ENCODE measurements around the gene A1BG. TPM values are rescaled to one million over a fixed set of nuclear protein-coding genes. Genes with fewer than 3 reads are reported as not detected.

A1BG gene
- total and polyA plus RNA-seq, 2 of the 13 experiments (the other 11 are each of a cell fraction or from before 2014, with no cell fraction given), result 14.7 to 41.4 TPM

DNA sequence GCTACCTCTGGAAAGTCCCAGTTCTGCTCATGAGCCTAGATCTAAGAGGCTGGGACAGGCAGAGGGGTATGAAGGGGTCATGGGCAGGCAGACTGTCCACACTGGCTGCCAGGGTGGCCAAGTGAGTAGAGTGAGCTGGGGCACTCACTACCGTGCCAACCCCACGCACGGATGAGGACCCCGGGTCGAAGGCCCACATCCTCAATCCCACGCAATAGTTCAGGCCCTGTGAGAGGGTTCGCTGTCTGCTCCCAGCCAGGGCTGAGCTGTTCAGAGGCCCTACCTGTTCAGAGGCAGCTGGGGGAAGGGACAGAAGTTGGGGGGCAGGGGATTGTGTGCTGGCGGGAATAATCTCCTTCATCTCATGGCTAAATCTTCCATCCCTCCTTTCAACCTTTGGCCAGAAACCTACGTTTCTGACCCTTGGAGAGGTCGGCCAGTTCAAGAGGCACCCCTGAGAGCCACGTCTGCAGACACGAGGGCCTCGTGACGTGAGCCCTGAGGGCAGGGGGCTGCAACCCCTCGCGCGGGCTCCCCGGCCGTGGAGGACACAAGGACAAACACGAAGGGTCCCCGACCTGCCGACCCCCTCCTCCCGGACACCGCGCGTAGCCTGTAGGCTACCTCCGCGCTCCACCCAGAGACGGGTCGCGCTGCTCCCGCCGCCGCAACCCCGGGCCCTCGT lies 32.7 kb upstream of the A1BG start (continued):
- no peak for TF ChIP-seq ISX (CRISPR knock-in tag; conservative IDR thresholded peaks at IDR 0.05)
- TF ChIP-seq ZNF124 (CRISPR knock-in tag; IDR thresholded peaks at IDR 0.05), result no peak
- no peak for TF ChIP-seq ZNF563 (CRISPR knock-in tag; IDR thresholded peaks at IDR 0.05)
- TF ChIP-seq MAFG (CRISPR knock-in tag; IDR thresholded peaks at IDR 0.05), result no peak
- TF ChIP-seq, protein P1, sequence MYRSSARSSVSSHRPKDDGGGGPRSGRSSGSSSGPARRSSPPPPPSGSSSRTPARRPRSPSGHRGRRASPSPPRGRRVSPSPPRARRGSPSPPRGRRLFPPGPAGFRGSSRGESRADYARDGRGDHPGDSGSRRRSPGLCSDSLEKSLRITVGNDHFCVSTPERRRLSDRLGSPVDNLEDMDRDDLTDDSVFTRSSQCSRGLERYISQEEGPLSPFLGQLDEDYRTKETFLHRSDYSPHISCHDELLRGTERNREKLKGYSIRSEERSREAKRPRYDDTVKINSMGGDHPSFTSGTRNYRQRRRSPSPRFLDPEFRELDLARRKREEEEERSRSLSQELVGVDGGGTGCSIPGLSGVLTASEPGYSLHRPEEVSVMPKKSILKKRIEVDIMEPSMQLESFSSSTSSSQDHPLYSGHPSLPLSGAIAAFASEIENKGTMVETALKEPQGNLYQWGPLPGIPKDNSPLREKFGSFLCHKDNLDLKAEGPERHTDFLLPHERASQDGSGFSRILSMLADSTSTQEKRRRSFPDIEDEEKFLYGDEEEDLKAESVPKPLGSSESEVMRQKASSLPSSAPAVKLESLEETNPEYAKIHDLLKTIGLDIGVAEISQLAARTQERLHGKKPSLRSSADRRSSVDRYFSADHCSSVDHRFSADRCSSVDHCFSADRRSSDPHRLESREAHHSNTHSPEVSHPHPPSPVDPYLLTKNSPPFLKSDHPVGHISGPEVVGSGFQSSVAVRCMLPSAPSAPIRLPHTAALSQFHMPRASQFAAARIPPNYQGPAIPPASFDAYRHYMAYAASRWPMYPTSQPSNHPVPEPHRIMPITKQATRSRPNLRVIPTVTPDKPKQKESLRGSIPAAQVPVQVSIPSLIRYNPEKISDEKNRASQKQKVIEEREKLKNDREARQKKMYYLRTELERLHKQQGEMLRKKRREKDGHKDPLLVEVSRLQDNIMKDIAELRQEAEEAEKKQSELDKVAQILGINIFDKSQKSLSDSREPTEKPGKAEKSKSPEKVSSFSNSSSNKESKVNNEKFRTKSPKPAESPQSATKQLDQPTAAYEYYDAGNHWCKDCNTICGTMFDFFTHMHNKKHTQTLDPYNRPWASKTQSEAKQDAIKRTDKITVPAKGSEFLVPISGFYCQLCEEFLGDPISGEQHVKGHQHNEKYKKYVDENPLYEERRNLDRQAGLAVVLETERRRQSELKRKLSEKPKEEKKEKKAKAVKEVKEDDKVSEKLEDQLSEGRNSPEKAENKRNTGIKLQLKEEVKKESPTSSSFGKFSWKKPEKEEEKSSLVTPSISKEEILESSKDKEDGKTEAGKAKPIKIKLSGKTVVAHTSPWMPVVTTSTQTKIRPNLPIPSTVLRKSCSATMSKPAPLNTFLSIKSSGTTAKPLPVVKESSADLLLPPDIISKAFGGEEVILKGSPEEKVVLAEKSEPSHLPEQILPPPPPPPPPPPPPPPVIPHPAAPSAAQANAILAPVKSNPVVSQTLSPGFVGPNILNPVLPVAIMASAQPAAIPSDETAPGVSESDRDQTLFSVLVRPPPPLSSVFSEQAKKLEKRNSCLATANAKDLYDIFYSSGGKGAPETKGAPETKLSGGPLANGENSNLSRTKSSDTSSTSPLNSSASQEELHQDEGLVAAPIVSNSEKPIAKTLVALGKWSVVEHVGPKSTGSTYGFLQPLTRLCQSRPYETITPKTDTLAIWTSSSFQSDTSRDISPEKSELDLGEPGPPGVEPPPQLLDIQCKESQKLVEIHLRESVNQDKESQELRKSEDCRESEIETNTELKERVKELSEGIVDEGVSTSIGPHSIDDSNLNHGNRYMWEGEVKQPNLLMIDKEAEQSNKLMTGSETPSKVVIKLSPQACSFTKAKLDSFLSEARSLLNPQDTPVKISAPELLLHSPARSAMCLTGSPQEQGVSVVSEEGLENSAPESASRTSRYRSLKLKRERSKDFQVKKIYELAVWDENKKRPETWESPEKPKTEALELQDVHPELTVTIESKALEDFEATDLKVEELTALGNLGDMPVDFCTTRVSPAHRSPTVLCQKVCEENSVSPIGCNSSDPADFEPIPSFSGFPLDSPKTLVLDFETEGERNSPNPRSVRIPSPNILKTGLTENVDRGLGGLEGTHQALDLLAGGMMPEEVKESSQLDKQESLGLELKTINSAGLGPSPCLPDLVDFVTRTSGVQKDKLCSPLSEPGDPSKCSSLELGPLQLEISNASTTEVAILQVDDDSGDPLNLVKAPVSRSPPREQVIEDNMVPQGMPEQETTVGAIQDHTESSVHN (CRISPR knock-in tag; IDR thresholded peaks at IDR 0.05), result peak; percentile 19; the same call in 1 of the 2 replicates
- no peak for TF ChIP-seq RFX5 (IDR thresholded peaks at IDR 0.05; ENCODE audit: low read depth, low read length)
- TF ChIP-seq, protein P2, sequence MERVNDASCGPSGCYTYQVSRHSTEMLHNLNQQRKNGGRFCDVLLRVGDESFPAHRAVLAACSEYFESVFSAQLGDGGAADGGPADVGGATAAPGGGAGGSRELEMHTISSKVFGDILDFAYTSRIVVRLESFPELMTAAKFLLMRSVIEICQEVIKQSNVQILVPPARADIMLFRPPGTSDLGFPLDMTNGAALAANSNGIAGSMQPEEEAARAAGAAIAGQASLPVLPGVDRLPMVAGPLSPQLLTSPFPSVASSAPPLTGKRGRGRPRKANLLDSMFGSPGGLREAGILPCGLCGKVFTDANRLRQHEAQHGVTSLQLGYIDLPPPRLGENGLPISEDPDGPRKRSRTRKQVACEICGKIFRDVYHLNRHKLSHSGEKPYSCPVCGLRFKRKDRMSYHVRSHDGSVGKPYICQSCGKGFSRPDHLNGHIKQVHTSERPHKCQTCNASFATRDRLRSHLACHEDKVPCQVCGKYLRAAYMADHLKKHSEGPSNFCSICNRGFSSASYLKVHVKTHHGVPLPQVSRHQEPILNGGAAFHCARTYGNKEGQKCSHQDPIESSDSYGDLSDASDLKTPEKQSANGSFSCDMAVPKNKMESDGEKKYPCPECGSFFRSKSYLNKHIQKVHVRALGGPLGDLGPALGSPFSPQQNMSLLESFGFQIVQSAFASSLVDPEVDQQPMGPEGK (CRISPR knock-in tag; IDR thresholded peaks at IDR 0.05), result 0 out of 2 replicates have a peak, but pooled peaks have one; percentile 3
- TF ChIP-seq, protein P3, sequence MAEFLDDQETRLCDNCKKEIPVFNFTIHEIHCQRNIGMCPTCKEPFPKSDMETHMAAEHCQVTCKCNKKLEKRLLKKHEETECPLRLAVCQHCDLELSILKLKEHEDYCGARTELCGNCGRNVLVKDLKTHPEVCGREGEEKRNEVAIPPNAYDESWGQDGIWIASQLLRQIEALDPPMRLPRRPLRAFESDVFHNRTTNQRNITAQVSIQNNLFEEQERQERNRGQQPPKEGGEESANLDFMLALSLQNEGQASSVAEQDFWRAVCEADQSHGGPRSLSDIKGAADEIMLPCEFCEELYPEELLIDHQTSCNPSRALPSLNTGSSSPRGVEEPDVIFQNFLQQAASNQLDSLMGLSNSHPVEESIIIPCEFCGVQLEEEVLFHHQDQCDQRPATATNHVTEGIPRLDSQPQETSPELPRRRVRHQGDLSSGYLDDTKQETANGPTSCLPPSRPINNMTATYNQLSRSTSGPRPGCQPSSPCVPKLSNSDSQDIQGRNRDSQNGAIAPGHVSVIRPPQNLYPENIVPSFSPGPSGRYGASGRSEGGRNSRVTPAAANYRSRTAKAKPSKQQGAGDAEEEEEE (CRISPR knock-in tag; IDR thresholded peaks at IDR 0.05; ENCODE audit: borderline replicate concordance), result no peak
- TF ChIP-seq CC2D1A (CRISPR knock-in tag; IDR thresholded peaks at IDR 0.05), result no peak
- TF ChIP-seq, protein P4, sequence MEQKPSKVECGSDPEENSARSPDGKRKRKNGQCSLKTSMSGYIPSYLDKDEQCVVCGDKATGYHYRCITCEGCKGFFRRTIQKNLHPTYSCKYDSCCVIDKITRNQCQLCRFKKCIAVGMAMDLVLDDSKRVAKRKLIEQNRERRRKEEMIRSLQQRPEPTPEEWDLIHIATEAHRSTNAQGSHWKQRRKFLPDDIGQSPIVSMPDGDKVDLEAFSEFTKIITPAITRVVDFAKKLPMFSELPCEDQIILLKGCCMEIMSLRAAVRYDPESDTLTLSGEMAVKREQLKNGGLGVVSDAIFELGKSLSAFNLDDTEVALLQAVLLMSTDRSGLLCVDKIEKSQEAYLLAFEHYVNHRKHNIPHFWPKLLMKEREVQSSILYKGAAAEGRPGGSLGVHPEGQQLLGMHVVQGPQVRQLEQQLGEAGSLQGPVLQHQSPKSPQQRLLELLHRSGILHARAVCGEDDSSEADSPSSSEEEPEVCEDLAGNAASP (CRISPR knock-in tag; IDR thresholded peaks at IDR 0.05; ENCODE audit: borderline replicate concordance), result no peak
- TF ChIP-seq, protein P5, sequence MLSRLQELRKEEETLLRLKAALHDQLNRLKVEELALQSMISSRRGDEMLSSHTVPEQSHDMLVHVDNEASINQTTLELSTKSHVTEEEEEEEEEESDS (CRISPR knock-in tag; IDR thresholded peaks at IDR 0.05; ENCODE audit: borderline replicate concordance), result 0 out of 2 replicates have a peak, but pooled peaks have one; percentile 3
- TF ChIP-seq, protein P6, sequence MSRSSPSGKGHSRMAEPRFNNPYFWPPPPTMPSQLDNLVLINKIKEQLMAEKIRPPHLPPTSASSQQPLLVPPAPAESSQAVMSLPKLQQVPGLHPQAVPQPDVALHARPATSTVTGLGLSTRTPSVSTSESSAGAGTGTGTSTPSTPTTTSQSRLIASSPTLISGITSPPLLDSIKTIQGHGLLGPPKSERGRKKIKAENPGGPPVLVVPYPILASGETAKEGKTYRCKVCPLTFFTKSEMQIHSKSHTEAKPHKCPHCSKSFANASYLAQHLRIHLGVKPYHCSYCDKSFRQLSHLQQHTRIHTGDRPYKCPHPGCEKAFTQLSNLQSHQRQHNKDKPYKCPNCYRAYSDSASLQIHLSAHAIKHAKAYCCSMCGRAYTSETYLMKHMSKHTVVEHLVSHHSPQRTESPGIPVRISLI (CRISPR knock-in tag; IDR thresholded peaks at IDR 0.05; ENCODE audit: borderline replicate concordance), result 0 out of 2 replicates have a peak, but pooled peaks have one; percentile 7
- 0 out of 2 replicates have a peak, but pooled peaks have one; percentile 39 for TF ChIP-seq PRMT3 (CRISPR knock-in tag; IDR thresholded peaks at IDR 0.05; ENCODE audit: borderline replicate concordance, low read depth)
